Measurements from ENCODE around the gene METRNL. TPM values are rescaled to one million over a fixed set of nuclear protein-coding genes. Genes with fewer than 3 reads are reported as not detected.

Gene METRNL, protein sequence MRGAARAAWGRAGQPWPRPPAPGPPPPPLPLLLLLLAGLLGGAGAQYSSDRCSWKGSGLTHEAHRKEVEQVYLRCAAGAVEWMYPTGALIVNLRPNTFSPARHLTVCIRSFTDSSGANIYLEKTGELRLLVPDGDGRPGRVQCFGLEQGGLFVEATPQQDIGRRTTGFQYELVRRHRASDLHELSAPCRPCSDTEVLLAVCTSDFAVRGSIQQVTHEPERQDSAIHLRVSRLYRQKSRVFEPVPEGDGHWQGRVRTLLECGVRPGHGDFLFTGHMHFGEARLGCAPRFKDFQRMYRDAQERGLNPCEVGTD
- total RNA-seq (2014; rRNA removed) (30.6 and 38.5 TPM in 2 replicates), Bru-seq, nascent RNA (percentile 39 among the genes with signal in this experiment), BruChase-seq, experiment 1, labeled RNA remaining after a 6-hour chase (percentile 41 among the genes with signal in this experiment), BruChase-seq, experiment 2, labeled RNA remaining after a 2-hour chase (percentile 40 among the genes with signal in this experiment)
- long read RNA-seq, transcript METRNL-201 (4 exons, 1,605 nt), result major isoform, 11 of 14 reads
- long read RNA-seq, partial matches to known transcripts, result 0 of 14 reads
- long read RNA-seq, other reads (novel, unspliced or antisense), result 1 of 14 reads

DNA sequence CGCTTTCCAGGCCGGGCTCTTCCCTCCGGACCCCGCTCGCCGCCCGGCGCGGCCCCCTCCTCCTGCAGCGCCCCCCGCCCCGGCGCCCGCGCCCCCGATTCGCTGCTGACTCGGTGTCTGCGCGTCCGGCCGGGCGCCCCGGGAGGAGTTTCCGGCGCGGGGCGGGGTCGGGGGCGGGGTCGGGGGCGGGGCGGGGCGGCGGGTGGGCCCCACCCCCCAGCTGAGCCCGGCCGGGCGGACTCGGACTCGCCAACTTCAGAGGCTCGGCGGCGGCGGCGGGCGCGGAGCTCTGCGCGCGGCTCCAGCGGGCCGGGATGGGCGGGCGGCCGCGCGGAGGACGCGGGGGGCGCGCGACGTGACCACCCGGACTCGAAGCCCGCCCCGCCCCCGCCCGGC is at the start of gene METRNL:
TSS of gene METRNL (plus strand) at position 258 of the 396 bp plus-strand sequence. CDS start 207 bp downstream, outside the sequence.
- POLR2A ChIA-PET (ENCODE audit: unreplicated experiment), result interaction anchor here (0.6 kb wide), 1 partner anchor 196 kb away, joined by 3 read pairs; no protein-coding TSS in a partner anchor
- Histone ChIP-seq H3K4me2 (ENCODE audit: low read length) (peak within 1 kb of the TSS; percentile 91), H3K27ac (ENCODE audit: low read length) (no peak within 1 kb of the TSS), H3K27me3 (ENCODE audit: low read length) (0 out of 2 replicates have a peak, but pooled peaks cover 6% of the 10 kb centered on the region), H2AFZ (ENCODE audit: low read length) (peak within 1 kb of the TSS; percentile 67), H3K36me3 (ENCODE audit: low read depth, low read length) (no peaks in the 10 kb centered on the region), H3K9me2 (replicated peaks; ENCODE audit: low read length) (no peaks in the 10 kb centered on the region), H3K9ac (ENCODE audit: low read length) (no peak within 1 kb of the TSS), H3K4me1 (ENCODE audit: insufficient read depth, low read length) (peaks cover 28% of the 10 kb centered on the region), H3K4me3 (ENCODE audit: low read length) (peak within 1 kb of the TSS; percentile 73), H3K79me2 (ENCODE audit: low read length) (0 out of 2 replicates have a peak, but pooled peaks cover 12% of the 10 kb centered on the region), H4K20me1 (ENCODE audit: low read length) (no peaks in the 10 kb centered on the region), H3K9me3 (ENCODE audit: low read length) (no peaks in the 10 kb centered on the region), H3F3A (ENCODE audit: low read length, unreplicated experiment) (no peaks in the 10 kb centered on the region)
- peak; percentile 59 for DNase-seq
- BruUV-seq (replicated peaks), result no TSS peak
- intact Hi-C loops (cut with micrococcal nuclease), result no loop called here
- peak; percentile 63 for ATAC-seq
- CTCF ChIA-PET, result interaction anchor here (0.6 kb wide), 1 partner anchor 54 kb away, joined by 3 read pairs; no protein-coding TSS in a partner anchor
- TF ChIP-seq, protein P1, sequence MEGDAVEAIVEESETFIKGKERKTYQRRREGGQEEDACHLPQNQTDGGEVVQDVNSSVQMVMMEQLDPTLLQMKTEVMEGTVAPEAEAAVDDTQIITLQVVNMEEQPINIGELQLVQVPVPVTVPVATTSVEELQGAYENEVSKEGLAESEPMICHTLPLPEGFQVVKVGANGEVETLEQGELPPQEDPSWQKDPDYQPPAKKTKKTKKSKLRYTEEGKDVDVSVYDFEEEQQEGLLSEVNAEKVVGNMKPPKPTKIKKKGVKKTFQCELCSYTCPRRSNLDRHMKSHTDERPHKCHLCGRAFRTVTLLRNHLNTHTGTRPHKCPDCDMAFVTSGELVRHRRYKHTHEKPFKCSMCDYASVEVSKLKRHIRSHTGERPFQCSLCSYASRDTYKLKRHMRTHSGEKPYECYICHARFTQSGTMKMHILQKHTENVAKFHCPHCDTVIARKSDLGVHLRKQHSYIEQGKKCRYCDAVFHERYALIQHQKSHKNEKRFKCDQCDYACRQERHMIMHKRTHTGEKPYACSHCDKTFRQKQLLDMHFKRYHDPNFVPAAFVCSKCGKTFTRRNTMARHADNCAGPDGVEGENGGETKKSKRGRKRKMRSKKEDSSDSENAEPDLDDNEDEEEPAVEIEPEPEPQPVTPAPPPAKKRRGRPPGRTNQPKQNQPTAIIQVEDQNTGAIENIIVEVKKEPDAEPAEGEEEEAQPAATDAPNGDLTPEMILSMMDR (conservative IDR thresholded peaks at IDR 0.05; ENCODE audit: low read depth, low read length), result no peak
- TF ChIP-seq EZH2 (IDR thresholded peaks at IDR 0.05; ENCODE audit: low read length, unreplicated experiment) (no peak), EZH2phosphoT487 (IDR thresholded peaks at IDR 0.05; ENCODE audit: borderline replicate concordance, low read length) (no peak)

DNA sequence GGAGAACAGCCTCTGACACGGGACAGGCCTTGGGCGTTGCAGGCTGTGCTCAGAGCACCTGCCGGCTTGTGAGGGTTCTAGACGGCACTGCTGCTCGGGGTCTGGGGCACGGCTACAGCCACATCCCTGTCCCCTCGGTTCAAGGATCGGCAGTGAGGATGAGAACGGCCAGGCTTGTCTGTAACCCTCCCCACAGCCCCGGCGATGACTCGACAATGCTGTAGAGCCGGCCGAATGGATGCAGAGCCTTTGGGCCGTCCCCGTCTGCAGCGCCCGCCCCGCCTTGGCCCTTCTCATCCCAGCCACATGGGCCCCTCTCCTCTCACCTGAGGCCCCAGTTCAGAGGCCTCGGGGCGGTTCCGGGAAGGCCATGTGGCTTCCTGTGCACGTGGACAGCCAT is 49.0 kb upstream of the METRNL start:
- ATAC-seq, result no peak
- CTCF ChIA-PET, result no interaction called here

More for the DNA sequence above, 49.0 kb upstream of the METRNL start:
- H4K20me1 ChIP-seq (ENCODE audit: low read length), result no peaks in the 10 kb centered on the region
- H3K27ac ChIP-seq (ENCODE audit: low read length), result no peak overlapping the region
- no peaks in the 10 kb centered on the region for H3K79me2 ChIP-seq (ENCODE audit: low read length)
- BruUV-seq (replicated peaks), result no TSS peak
- H3K27me3 ChIP-seq (ENCODE audit: low read length), result no peaks in the 10 kb centered on the region
- POLR2A ChIA-PET (ENCODE audit: unreplicated experiment), result no interaction called here
- H3K9me3 ChIP-seq (ENCODE audit: low read length), result no peaks in the 10 kb centered on the region
- H2AFZ ChIP-seq (ENCODE audit: low read length), result no peak overlapping the region
- H3K4me3 ChIP-seq (ENCODE audit: low read length), result no peak overlapping the region
- TF ChIP-seq, protein P1 (conservative IDR thresholded peaks at IDR 0.05; ENCODE audit: low read depth, low read length), result no peak
- TF ChIP-seq EZH2 (IDR thresholded peaks at IDR 0.05; ENCODE audit: low read length, unreplicated experiment) (no peak), EZH2phosphoT487 (IDR thresholded peaks at IDR 0.05; ENCODE audit: borderline replicate concordance, low read length) (no peak)
- no peaks in the 10 kb centered on the region for H3K4me1 ChIP-seq (ENCODE audit: insufficient read depth, low read length)
- H3K9me2 ChIP-seq (replicated peaks; ENCODE audit: low read length), result no peaks in the 10 kb centered on the region
- H3F3A ChIP-seq (ENCODE audit: low read length, unreplicated experiment), result no peaks in the 10 kb centered on the region
- intact Hi-C loops (cut with micrococcal nuclease), result no loop called here
- no peak overlapping the region for H3K9ac ChIP-seq (ENCODE audit: low read length)
- no peak for DNase-seq
- H3K4me2 ChIP-seq (ENCODE audit: low read length), result no peak overlapping the region
- H3K36me3 ChIP-seq (ENCODE audit: low read depth, low read length), result peaks cover 9% of the 10 kb centered on the region; the same call in 1 of the 2 replicates

Data from PC-3 (cell line).